RKO (cell line): Measurements from ENCODE around the gene VAPA.
A peak's percentile ranks its signal among the peaks of the same experiment; 100 is the strongest.

ENCODE experiments used
- DNase-seq: peaks from one replicate; pipeline ENCODE4 v3.0.0-alpha.2; 2016; ENCODE audit warnings: low spot score

Gene VAPA

GRCh38 chr18:9943311-9943710 is 29.5 kb downstream of the VAPA start:
- DNase-seq: no peak

- no peak for DNase-seq
Observed at GRCh38 chr18:9944805-9945204, 31.0 kb downstream of the VAPA start.

GRCh38 chr18:9946831-9947230 is 33.0 kb downstream of the VAPA start:
- no peak for DNase-seq

GRCh38 chr18:9947248-9947647 is 33.4 kb downstream of the VAPA start:
- DNase-seq: no peak

GRCh38 chr18:9949315-9949714 is 35.5 kb downstream of the VAPA start:
- DNase-seq: no peak

- no peak for DNase-seq
Observed at GRCh38 chr18:9949861-9950260, 36.0 kb downstream of the VAPA start.

- no peak for DNase-seq
Observed at GRCh38 chr18:9950289-9951016, 36.6 kb downstream of the VAPA start.

GRCh38 chr18:9951022-9951859 is 37.4 kb downstream of the VAPA start:
- peak; percentile 60 for DNase-seq

GRCh38 chr18:9952633-9953416 is 39.0 kb downstream of the VAPA start:
- no peak for DNase-seq

- no peak for DNase-seq
Observed at GRCh38 chr18:9958861-9959399, 45.1 kb downstream of the VAPA start.

- no peak for DNase-seq
Observed at GRCh38 chr18:9959564-9959963, 45.7 kb downstream of the VAPA start.

GRCh38 chr18:9960258-9960904 is 46.6 kb downstream of the VAPA start:
- DNase-seq: no peak

- DNase-seq: no peak
Observed at GRCh38 chr18:9961041-9961440, 47.2 kb downstream of the VAPA start.

- DNase-seq: no peak
Observed at GRCh38 chr18:9965711-9966624, 52.2 kb downstream of the VAPA start.

- DNase-seq: no peak
Observed at GRCh38 chr18:9968081-9968848, 54.4 kb downstream of the VAPA start.

GRCh38 chr18:9969247-9969646 is 55.4 kb downstream of the VAPA start:
- no peak for DNase-seq

GRCh38 chr18:9971313-9971920 is 57.6 kb downstream of the VAPA start:
- peak; percentile 73 for DNase-seq

GRCh38 chr18:9973470-9973869 is 59.7 kb downstream of the VAPA start:
- no peak for DNase-seq

GRCh38 chr18:9974279-9974915 is 60.6 kb downstream of the VAPA start:
- DNase-seq: no peak
